Calu3 (cell line): Measurements from ENCODE around the gene BTN1A1. TPM values are rescaled to one million over a fixed set of nuclear protein-coding genes. Genes with fewer than 3 reads are reported as not detected.

Experiments used
- BruUV-seq: library from RNA; stranded (reverse); fragments of 400-500 nt; replicated peaks from 2 replicates; lab custom pipeline; 2021; lab: Mats Ljungman, UMichigan
- CTCF ChIA-PET: fragments of 300-600 bp; sonication (Branson Sonifier 250); formaldehyde crosslinking; loops from one replicate; lab custom pipeline; 2022; ENCODE audit warnings: antibody characterized with exemption; lab: Charles Lee
- DNase-seq: peaks from one replicate; pipeline ENCODE4 v3.0.0; 2022
- H3K27ac Mint-ChIP-seq: one replicate; pipeline ENCODE4 v1.8.0; 2022; ENCODE audit warnings: mixed read lengths; ENCODE audit not compliant: unreplicated experiment
- H3K27me3 Mint-ChIP-seq: one replicate; pipeline ENCODE4 v1.8.0; 2022; ENCODE audit warnings: mixed read lengths; ENCODE audit not compliant: unreplicated experiment
- H3K36me3 Mint-ChIP-seq: one replicate; pipeline ENCODE4 v1.8.0; 2022; ENCODE audit warnings: mild to moderate bottlenecking, moderate library complexity, mixed read lengths; ENCODE audit not compliant: insufficient read depth, unreplicated experiment
- H3K4me1 Mint-ChIP-seq: one replicate; pipeline ENCODE4 v1.8.0; 2022; ENCODE audit warnings: mild to moderate bottlenecking, low read depth, mixed read lengths; ENCODE audit not compliant: unreplicated experiment
- H3K4me3 Mint-ChIP-seq: one replicate; pipeline ENCODE4 v1.8.0; 2022; ENCODE audit warnings: mild to moderate bottlenecking, low read depth, moderate library complexity, mixed read lengths; ENCODE audit not compliant: unreplicated experiment
- H3K9me3 Mint-ChIP-seq: one replicate; pipeline ENCODE4 v1.8.0; 2022; ENCODE audit warnings: low read depth, mixed read lengths; ENCODE audit not compliant: unreplicated experiment
- CTCF ChIP-seq: fragments of 200-600 bp; IDR thresholded peaks from one replicate; pipeline ENCODE4 v1.8.0; 2022; ENCODE audit warnings: antibody characterized with exemption; ENCODE audit not compliant: unreplicated experiment
- intact Hi-C: fragments of 100-400 bp; cut with micrococcal nuclease; formaldehyde crosslinking; loops from one replicate; pipeline ENCODE4 v1.10.0; 2022; ENCODE audit not compliant: unreplicated experiment
- total RNA-seq: library from RNA; stranded (reverse); gene quantifications from 2 replicates; pipeline ENCODE4 v1.2.3, GENCODE V29; 2022

The BTN1A1 gene
- total RNA-seq, 1 experiment from 2014 or later, result not detected

GRCh38 chr6:26526928-26527327, 26.8 kb downstream of the BTN1A1 start:
- no peak for DNase-seq
- BruUV-seq, result no TSS peak
- H3K4me1 Mint-ChIP-seq, result peaks cover 17% of the 10 kb centered on the region
- H3K27ac Mint-ChIP-seq, result no peak overlapping the region
- no peaks in the 10 kb centered on the region for H3K9me3 Mint-ChIP-seq
- H3K4me3 Mint-ChIP-seq, result no peak overlapping the region
- H3K36me3 Mint-ChIP-seq, result peaks cover 13% of the 10 kb centered on the region
- no peaks in the 10 kb centered on the region for H3K27me3 Mint-ChIP-seq
- intact Hi-C loops, result no loop called here
- CTCF ChIA-PET, result no interaction called here
- TF ChIP-seq CTCF, result no peak

- Mint-ChIP-seq H3K9me3 (no peaks in the 10 kb centered on the region), H3K36me3 (peaks cover 16% of the 10 kb centered on the region), H3K27me3 (no peaks in the 10 kb centered on the region), H3K4me3 (no peak overlapping the region), H3K27ac (no peak overlapping the region), H3K4me1 (peaks cover 8% of the 10 kb centered on the region)
- CTCF ChIA-PET, result no interaction called here
- TF ChIP-seq CTCF, result no peak
- no peak for DNase-seq
- intact Hi-C loops, result no loop called here
- BruUV-seq, result no TSS peak
These were observed 30.1 kb downstream of the BTN1A1 start for GRCh38 chr6:26530203-26530602.

- H3K4me3 Mint-ChIP-seq, result no peak overlapping the region
- no peak for TF ChIP-seq CTCF
- H3K36me3 Mint-ChIP-seq, result peaks cover 23% of the 10 kb centered on the region
- no peaks in the 10 kb centered on the region for H3K9me3 Mint-ChIP-seq
- peaks cover 15% of the 10 kb centered on the region for H3K4me1 Mint-ChIP-seq
- intact Hi-C loops, result no loop called here
- H3K27ac Mint-ChIP-seq, result peak overlapping the region; percentile 97
- CTCF ChIA-PET, result interaction anchor here (0.6 to 0.8 kb wide), 3 partner anchors 156 to 762 kb away, joined by 3 to 4 read pairs (median 3); no protein-coding TSS in a partner anchor
- no peaks in the 10 kb centered on the region for H3K27me3 Mint-ChIP-seq
- DNase-seq, result no peak
- no TSS peak for BruUV-seq
These were observed 31.8 kb downstream of the BTN1A1 start for GRCh38 chr6:26531897-26532296.

- Mint-ChIP-seq H3K9me3 (no peaks in the 10 kb centered on the region), H3K27me3 (no peaks in the 10 kb centered on the region), H3K4me1 (peaks cover 21% of the 10 kb centered on the region), H3K4me3 (peak overlapping the region; percentile 84), H3K27ac (peak overlapping the region; percentile 97), H3K36me3 (peaks cover 33% of the 10 kb centered on the region)
- TF ChIP-seq CTCF, result no peak
- CTCF ChIA-PET, result interaction anchor here (0.8 to 1.5 kb wide), 6 partner anchors 10 to 196 kb away, joined by 3 to 9 read pairs (median 4); no protein-coding TSS in a partner anchor
- intact Hi-C loops, result no loop called here
- no TSS peak for BruUV-seq
- DNase-seq, result peak; percentile 92
These were observed 32.8 kb downstream of the BTN1A1 start for GRCh38 chr6:26532699-26533531.
